GM04503 (cell line): Measurements from ENCODE around the gene HNRNPC.
"Not testable (repeated sequence)": the region's sequence is repeated elsewhere in the genome, so short reads cannot be mapped to it uniquely, and the experiment has no call there.

Experiments
- DNase-seq: peaks from one replicate; pipeline ENCODE4 v3.0.0-alpha.2; 2012; ENCODE audit warnings: low read depth

The HNRNPC gene

DNA sequence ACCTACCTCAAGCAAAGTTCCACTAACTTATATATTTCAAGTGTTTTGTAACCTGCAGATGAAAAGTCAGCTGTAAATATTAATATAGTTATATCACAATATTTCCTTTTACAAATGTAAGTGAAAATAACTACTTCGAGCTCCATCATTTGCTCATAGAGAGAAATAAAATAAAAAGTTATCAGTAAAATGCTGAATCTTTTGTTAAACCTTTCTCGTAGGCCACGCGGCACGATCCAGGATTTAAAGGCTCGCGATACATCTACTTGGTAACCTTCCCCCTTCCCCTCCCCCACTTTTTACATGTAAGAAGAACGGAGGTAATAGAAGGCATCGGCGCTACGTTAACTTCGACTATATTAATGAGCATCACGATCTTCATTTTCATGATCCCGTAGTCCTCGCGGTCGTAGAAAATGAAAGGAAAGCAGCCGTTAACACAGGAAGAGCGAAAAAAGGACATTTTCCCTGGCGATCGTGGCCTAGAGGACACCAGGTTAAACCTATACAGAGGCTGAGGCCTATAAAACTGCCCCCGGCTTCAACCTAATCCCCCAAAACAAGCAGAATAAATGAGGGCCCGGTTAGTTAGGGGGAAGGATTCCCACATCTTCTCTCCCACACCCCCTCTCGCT is 508 bp downstream of the HNRNPC start:
- DNase-seq, result no peak

DNA sequence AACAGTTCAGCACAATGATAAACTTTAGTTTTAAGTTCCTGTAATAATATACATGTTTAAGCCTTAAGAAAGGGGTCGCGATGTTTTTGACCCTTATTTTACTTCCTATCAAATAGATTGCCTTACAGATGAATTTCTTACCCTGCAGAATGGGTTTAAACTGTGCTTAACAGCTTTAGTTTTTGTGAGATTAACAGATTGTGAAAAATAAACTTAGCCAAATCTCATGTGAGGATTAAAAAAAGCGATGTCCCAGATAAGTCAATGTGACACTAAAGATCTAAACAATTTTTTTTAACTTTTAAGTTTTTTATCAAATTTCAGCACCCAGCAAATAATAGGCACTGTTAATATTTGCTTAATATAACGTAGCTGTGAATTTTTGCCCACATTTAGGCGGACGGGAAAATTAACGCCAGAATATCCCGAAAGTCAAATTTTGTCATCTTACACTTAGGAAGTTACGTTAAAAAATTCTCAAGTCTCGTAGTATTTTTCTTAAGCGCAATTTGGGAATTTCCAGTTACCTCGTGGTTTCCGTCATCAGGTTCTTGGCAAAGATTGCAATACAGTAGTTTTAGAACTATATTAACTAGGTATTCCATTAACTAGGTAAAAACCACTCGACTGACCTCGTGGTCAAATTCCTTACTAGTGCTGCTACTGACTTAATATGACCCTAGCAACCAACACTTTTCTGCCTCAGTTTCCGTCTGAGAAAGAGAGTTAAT is 1.2 kb downstream of the HNRNPC start:
- no peak for DNase-seq

DNA sequence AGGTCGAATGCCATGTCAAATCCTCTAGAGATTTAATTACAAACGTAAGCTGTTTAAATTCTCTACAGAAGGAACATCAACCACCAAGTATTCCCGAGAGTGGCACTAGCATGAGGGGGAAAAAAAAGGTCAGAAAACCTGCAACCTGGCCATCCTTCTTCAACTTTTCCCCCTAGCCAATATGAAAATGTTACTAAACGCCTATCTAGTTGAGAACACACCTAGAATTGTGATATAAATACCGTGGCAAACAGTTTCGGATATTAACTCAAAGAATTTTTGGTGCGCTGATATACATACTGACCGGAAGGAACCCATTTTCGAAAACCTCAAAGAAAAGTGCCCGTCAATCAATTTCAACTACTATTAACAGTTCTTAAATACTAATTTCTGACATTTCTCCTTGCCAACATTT is 1.8 kb downstream of the HNRNPC start:
- no peak for DNase-seq

DNA sequence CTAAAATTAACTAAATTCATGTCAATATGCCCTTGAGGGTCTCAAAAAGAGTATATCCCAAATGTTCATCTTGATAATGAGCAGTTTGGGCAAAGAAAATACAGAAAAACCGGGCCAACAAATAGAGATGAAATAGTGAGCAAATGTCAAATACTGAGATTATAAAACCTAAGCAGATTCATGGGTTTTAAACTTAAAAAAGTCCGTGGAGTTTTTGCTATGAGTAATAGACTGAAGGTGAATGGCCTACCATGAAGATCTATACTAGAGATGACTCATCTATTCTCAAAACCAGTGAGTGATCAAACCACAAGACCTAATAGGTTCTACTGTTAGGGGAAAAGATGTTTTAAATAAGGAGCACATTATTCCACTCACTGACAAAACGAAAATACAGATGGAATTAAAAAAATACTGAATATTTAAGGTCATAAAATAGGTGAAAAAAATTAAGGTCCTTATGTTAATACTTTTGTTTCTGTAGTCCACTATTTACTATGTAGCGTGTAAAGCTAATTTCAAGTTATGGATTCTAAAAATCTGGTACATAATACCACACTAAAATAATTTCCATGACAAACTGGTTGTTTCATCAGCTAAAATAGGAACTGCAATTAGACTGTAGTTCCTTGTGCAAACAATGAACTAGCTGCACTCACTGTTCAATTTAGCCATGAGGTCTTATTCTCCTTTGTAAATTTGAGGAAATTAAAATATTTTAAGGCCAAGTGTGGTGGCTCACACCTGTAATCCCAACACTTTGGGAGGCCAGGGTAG is 5.0 kb downstream of the HNRNPC start:
- peak; percentile 38 for DNase-seq

DNA sequence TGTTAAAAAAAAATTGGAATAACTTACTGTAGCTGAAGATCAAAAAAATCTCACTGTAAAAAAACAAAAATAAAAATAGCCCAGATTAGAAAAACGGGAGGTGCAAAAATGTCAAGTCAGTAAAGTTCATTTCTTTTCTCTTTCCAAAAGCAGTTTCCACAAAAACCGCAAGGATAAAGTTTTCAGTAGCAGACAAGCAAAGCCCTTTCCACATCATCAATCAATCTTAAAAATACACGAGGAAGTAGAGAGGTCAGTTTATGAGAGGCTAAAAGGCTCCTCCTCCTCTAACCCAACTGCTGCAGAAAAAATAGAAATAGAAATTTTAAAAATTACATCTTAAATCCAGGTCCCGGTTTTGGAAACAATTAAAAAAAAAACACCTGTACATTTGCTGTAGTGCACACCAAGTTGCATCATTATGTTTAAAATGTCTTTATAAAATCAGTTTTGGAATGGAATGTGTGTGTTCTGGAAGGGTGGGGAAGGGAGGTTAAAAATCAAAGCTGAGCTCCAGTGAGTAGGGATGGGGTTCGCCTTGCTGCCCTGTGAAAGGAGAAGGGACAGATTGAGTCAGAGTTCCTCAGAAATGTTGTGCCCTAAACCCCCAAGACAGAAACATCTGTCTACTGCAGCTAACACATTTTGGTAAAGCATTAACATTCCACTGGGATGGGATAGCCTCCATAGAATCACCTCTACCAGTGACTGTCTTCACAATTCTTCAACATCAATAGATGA is 5.8 kb downstream of the HNRNPC start:
- DNase-seq, result no peak

DNA sequence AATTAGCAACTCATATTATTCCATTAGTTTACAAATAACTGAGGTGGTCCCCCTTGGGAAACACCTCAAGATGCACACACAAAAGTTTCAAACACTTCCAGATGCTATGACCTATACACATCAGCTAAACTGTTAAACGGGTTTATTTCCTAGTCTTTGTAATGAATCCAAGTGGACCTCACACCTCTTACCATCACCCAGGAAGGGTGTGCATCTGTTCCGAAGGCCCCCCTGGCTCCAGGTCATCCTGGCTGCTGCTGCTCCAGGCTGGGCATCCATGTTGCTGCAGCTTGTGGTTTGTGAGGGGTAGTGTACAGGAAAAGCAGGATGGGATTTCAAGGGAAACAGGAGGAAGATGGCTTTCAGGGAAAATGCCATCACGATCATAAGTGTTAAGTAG is 6.8 kb downstream of the HNRNPC start:
- no peak for DNase-seq

DNA sequence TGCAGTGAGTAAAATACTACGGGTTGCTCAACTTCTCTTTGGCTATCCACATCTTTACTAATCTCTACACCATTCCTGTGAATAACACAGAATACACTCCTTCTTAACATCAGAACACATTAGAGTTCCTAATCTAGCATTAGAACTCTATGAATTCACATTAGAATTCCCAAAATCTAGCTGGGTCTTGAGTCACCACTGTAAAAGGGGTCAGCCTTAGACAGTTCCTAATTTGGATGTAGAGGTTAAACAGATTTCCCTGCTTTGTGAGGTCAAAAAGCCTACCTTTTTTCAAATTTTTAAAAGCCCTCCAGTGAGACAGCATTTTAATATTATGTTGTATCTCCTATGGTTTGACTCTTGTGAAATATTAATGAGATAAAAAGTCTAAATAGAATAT is 7.4 kb downstream of the HNRNPC start:
- no peak for DNase-seq

DNA sequence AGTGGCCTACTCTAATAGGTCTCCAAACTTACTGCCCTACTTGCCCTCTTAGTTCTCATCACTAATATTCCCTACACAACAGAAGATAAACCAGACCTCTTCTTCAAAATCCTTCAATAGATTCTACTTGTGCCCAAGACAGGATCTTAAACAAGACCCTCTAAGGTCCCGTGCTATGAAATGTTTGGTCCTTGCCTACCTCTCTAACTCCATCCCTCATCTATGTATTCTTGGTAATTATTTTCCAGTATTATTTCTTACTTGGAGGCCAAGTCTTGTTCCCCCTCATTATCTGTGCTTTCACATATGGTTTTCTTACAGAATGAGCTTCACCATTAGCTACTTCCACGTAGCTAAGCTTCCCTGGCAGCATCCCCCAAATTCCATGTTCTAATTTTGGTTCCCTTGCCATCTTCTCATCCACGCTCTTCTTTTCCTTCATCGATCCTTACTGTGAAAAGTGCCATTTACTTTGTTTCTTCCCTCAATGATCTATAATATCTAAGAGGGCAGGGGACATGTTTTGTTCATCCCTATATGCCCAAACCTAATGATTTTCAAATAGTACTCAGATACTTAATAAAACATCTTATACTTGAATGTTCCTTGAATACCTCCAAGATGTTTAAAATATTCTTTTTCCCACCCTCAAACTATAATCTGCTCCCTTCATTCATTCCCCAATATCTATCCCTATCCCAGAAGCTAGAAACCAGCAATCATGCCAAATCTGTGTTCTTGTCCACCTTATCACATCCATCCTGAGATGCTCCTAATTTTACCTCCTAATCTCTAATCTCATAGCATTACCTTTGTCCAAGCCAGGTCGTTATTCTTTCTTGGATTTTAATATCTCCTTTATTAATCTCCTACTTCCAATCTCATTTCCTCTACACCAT is 10.1 kb downstream of the HNRNPC start:
- no peak for DNase-seq

DNA sequence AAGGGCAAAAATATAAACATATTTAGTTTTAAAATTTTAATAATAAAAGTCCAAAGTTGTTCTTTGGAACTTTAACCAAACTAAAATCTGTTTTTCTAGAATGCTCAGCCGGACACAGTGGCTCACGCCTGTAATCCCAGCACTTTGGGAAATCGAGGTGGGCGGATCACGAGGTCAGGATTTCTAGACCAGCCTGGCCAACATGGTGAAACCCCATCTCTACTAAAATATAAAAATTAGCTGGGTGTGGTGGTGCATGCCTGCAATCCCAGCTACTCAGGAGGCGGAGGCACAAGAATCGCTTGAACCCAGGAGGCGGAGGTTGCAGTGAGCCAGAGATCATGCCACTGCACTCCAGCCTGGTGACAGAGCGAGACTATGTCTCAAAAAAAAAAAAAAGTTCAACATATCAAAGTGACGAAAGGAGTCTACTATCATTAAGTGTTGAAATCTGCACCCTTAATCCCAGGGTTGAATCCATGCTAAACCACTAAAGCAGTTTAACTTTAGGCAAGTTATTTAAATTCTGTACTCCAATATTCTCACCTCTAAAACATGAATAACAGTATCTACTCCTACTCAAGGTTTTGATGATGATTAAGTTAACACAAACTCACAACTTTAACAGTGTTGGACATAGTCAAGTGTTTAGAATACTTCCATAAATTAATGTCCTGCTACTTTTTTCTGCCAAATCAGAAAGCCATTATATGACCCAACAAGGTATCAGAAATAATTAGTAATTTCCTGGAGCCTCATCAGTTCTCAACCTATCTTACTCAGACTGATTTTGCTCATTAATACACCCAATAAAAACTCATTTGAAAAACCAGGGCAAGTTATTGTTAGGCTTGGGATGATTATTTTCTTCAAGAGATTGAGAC is 11.0 kb downstream of the HNRNPC start:
- DNase-seq, result no peak

DNA sequence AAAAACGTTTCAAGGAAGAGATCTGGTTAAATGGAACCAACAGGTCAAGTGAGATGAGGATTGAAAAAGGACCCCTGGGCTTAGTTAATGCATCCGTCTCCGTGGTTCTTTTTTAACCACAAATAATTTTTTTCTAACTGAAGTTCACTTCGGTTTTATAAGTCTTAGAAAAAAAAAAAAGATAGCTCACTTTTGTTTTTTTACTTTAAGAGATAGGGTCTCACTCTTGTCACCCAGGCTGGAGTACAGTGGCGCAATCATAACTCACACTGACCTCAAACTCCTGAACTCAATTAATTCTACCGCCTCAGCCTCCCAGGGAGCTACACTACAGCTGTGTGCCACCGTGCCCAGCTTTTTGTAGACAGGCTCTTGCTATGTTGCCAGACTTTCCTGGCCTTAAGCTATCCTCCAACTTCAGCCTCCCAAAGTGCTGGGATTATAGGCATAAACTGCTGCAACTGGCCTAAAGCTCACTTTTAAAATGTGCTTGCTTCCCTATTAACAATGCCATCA is 11.8 kb downstream of the HNRNPC start:
- no peak for DNase-seq

DNA sequence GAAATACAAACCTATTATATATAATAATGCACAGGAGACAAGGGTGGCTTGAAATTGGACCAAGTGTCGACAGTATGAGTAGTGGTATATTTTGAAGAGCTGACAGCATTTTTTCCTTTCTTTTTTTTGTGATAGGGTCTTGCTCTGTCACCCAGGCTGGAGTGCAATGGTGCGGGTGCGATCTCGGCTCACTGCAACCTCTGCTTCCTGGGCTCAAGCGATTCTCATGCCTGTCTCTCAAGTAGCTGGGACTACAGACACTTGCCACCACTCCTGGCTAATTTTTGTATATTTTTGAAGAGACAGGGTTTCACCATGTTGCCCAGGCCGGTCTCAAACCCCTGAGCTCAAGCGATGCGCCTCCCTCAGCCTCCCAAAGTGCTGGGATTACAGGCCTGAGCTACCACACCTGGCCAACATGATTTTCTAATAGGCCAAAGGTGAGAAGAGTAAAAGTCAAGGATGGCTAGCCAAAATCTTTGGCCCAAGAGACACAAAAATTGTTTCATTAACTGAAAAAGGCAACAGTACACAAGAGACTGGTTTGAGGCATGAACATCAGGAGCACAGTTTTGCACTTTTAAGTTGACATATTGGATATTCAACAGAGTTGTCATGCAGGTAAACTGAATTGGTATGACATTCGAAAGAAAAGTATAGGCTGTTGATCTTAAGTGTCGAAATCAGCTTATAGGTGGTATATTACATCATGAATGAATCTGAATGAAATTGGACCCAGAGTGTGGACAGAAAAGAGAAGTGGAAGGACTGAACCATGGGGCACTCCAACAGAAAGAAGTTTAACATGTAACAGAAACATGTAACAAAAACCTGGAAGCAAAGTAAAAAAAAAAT is 12.5 kb downstream of the HNRNPC start:
- DNase-seq, result no peak

DNA sequence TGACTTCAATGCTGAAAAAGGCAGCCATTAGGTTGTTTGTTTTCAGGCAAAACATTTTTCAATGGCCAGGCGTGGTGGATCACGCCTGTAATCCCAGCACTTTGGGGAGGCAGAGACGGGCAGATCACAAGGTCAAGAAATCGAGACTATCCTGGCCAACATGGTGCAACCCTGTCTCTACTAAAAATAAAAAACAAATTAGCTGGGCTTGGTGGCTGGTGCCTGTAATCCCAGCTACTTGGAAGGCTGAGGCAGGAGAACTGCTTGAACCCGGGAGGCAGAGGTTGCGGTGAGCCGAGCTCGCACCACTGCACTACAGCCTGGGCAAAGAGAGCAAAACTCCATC is 13.2 kb downstream of the HNRNPC start:
- not testable (repeated sequence) for DNase-seq

DNA sequence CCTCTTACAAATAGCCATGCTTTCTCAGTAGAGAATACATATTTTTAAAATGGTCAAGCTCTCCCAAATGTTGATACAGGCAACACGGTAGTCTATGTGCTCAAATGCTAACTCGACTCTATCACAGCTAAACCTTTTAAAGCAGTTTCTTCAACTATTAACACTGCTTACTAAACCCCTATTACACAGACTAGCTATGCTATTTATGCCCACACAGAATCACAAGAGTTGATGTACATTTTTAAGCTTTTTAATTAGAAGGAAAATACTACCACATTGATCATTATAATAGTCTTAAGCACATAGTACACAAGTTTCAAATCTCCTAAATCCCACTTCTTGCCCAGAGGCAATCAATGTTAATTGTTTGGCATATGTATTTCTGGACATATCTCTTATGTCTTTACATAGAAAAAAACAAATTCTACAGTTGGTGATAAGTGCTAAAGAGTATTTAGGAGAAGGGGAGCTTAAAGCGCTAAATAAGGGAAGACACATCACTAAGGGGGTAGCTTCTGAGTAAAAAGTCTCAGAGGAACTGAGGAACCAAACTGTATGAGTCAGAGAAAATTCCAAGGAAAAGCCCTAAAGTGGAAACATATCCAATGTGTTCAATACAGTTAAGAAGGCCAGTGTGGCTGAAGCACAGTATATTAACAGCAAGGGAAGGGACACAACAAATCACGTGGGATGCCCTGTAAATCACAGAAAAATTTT is 13.7 kb downstream of the HNRNPC start:
- DNase-seq, result no peak

DNA sequence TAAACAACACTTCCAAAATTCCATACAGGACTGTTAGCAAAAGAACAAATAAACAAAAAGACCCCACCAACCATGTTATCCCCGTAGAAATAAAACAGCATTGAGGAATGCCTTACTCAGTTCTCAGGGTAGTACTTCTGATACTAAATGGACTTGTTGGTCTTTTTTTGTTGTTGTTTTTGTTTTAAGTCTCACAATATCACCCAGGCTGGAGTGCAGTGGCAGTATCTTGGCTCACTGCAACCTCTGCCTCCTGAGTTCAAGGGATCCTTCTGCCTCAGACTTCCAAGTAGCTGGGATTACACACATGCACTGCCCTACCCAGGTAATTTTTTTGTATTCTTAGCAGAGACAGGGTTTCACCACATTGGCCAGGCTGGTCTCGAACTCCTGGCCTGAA is 17.1 kb downstream of the HNRNPC start:
- DNase-seq, result no peak

DNA sequence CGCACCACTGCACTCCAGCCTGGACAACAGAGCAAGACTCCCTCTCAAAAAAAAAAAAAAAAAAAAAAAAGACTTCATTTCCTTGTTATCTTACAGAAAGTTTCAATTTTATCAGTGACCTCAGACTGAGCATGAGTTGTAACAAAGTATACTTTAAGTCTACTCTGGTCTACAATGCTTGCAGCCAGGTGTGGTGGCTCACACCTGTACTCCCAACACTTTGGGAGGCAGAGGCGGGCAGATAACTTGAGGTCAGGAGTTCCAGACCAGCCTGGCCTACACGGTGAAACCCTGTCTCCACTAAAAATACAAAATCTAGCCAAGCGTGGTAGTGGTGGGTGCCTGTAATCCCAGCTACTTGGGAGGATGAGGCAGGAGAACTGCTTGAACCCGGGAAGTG is 18.0 kb downstream of the HNRNPC start:
- no peak for DNase-seq

DNA sequence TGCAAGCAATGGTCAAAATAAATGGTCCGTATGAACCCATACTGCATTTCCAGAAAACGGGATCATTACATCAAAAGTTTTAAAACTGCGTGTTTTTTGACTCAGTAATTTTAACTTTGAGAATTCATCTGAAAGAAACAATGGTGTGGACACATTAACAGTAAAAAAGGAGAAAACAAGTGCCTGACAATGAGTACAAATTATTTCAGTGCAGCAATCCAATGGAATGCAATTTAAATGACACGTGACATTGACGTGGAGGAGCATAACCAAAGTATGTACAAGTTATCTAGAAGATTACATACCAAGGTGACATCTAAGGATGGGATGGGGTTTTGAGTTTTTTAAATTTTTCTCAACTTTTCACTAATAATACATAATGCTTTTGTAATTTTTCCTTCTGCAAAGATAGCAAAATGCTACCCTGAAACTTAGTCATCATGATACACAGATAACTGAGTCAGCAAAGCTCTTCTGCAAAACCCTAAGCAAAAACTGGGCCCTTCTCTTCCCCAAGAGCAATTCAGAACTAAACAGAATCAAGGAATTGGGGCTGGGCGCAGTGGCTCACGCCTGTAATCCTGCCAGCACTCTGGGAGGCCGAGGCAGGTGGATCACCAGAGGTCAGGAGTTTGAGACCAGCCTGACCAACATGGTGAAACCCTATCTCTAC is 20.4 kb downstream of the HNRNPC start:
- DNase-seq, result no peak

DNA sequence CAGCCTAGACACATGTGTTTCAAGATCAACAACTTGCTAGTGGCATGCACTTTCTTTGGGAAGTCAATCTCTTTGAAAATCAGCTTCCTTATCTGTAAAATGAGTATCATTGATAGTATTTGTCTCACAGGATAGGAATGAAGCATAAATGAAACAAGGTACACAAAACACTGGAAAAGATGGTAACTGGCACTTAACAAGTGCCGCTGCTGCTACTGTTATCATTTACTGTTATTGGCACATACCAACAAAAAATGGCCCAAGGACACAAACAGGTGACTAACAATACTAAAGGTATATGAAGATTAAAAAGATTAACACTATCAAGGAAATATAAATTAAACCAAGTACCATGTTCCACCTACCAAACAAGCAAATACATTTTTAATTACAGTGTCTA is 20.9 kb downstream of the HNRNPC start:
- DNase-seq, result no peak

DNA sequence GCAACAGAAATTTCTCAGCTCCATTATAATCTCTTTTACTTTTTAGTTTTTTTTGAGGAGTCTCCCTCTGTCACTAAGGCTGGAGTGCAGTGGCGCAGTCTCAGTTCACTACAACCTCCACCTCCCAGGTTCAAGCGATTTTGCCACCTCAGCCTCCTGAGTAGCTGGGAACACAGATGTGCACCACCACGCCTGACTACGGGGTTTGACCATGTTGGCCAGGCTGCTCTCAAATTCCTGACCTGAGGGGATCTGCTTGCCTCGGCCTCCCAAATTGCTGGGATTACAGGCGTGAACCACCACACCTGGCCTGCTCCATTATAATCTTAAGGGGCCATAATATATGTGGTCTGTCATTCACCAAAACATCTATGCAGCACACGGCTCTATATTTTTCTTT is 23.4 kb downstream of the HNRNPC start:
- no peak for DNase-seq
